HG03060 (cell line): ENCODE results near the gene ARHGEF1.

ENCODE experiments used
- ATAC-seq: cut with Tn5 transposase; IDR thresholded peaks from one replicate; pipeline ENCODE4 v1.9.1; 2021; ENCODE audit warnings: low read depth, moderate number of reproducible peaks; ENCODE audit not compliant: unreplicated experiment

Gene ARHGEF1, protein sequence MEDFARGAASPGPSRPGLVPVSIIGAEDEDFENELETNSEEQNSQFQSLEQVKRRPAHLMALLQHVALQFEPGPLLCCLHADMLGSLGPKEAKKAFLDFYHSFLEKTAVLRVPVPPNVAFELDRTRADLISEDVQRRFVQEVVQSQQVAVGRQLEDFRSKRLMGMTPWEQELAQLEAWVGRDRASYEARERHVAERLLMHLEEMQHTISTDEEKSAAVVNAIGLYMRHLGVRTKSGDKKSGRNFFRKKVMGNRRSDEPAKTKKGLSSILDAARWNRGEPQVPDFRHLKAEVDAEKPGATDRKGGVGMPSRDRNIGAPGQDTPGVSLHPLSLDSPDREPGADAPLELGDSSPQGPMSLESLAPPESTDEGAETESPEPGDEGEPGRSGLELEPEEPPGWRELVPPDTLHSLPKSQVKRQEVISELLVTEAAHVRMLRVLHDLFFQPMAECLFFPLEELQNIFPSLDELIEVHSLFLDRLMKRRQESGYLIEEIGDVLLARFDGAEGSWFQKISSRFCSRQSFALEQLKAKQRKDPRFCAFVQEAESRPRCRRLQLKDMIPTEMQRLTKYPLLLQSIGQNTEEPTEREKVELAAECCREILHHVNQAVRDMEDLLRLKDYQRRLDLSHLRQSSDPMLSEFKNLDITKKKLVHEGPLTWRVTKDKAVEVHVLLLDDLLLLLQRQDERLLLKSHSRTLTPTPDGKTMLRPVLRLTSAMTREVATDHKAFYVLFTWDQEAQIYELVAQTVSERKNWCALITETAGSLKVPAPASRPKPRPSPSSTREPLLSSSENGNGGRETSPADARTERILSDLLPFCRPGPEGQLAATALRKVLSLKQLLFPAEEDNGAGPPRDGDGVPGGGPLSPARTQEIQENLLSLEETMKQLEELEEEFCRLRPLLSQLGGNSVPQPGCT

DNA sequence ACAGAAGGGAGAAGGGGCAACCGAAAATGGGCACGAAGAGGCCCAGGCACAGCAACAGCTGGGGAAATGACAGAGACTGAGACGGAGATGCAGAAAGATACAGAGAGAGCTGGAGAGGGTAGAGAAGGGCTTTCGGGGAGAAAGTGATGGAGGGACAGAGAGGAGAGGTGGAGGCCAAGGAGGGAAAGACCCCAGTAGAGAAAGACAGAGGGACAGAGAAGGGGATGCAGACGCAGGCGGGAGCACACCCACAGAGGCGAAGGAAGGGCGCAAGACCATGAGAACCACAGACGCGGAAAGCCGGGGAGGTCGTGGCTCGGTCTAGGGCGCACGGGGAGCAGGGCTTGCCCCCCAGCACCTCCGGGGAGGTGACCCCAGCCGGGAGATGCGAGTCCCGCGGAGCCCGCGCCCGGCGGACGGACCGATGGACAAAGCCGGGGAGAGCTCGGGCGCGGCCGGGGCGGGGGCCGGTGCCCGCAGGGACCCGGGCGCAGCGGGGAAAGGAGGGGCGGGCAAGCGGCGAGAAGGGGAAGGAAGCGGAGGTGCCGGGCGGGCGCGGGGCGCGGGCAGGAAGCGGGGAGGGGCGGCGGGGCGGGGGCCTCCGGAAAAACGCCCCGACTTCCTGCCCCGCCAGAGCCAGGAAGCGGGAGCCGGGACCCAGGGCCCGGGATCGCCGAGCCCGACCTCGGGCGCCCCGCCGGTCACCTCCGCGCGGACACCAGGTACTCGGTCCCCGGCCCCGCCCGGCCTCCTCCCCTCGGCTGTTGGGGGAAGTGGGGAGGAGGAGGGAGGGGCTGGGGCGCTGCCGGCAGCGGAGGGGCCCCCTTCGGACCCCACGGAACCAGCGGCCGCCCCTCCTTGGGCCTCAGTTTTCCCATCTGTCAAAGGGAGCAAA lies at the start of gene ARHGEF1:
Gene ARHGEF1, plus strand, starts transcription at position 617 of the 895 bp plus-strand sequence. CDS start 4,899 bp downstream, outside the sequence.
- no peak for ATAC-seq

DNA sequence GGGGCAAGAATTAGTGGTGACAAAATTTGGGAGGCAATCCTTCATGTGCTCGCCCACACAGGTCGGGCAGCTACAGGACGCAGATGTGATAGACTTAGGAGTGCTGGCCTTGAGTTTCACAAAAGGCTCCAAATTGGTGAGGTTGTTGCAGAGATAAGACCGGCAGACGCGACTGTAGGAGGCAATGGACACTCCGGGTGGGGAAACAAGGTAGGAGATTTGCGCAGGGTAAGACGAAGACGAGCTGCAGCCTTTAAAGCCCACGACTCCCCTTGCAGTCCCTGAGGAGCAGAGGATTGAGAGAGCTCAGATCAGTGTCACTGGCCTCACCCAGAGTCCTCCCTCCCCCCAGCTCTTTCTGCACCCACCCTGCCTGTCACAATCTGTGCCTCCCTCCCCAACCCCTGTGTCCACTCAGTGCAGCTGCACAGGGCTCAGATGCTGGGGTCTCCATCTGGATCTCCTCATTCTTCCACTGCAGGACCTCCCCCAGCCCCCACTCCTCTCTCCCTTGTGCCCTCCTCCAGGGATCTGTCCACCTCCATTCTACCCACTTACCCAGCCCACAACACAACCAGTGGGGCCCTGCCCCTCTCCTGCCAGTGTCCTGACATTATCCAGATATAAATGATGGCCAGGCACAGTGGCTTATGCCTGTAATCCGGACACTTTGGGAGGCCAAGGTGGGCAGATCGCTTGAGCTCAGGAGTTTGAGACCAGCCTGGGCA lies 44.8 kb upstream of the ARHGEF1 start:
- no peak for ATAC-seq

DNA sequence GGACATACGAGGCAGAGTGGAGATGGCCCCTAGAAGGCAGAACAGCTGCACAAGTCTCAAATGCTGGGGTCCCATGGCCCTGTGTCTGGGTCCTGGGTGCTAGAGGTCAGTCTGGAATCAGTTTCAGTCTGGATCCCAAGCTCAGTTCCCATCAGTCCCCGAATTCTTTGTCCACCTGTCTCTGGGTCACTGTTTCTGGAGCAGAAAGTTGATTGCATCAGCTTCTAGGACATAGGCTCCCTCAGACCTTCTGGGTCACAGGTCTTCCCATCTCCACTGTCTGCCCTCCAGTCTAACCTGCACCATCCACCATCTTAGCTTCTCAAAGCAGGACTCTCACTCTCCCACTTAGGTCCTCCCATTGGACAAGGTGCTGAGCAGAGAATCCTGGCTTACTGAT lies 43.8 kb upstream of the ARHGEF1 start:
- ATAC-seq, result no peak

DNA sequence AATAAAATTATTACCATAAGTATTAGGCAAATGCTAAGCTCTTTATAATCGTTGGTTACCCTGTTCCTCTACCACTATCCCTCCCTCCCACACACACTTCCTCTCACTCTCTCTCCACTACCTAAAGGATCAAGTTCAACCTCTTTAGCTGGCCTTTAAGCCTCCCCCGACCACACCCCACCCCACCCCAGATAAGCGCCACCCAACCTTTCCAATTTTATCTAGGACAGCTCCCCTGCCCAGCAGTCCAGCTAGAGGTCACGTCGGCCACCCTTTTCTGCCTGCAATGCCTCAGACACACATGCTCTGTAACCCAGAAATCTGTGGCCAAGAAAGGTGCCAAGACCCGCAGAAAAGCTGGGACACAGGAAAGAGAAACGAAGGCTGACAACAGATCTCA lies 39.6 kb upstream of the ARHGEF1 start:
- ATAC-seq, result no peak

DNA sequence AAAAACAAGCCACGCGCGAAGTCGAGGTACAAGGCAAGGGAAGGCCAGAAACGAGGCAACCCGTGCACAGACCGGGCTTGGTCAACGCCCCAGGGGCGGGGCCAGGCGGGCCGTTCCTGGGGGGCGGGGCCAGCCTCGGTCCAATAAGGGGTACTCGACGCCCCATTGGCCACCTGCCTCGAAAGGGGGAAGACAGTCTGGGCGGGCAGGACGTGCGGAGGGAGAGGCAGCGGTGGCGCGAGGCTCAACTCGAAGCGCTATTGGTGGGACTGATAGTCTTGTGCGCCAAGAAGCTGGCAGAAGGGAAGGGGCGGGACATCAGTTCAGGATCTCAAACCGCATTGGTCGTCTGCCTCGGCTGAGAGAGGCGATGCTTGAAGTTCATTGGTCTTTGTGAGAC lies 38.4 kb upstream of the ARHGEF1 start, which contains the start of gene LYPD4:
Gene LYPD4, minus strand, starts transcription at position 83 of the 400 bp plus-strand sequence. CDS start 5,398 bp downstream, outside the sequence.
- ATAC-seq, result no peak

DNA sequence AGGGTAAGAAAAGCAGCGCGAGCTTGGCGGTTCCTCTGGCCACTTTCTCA lies 38.2 kb upstream of the ARHGEF1 start, which contains the start of gene DMRTC2:
Gene DMRTC2, plus strand, starts transcription at position 42 of the 50 bp plus-strand sequence. CDS start 2,387 bp downstream, outside the sequence.
- no peak for ATAC-seq

DNA sequence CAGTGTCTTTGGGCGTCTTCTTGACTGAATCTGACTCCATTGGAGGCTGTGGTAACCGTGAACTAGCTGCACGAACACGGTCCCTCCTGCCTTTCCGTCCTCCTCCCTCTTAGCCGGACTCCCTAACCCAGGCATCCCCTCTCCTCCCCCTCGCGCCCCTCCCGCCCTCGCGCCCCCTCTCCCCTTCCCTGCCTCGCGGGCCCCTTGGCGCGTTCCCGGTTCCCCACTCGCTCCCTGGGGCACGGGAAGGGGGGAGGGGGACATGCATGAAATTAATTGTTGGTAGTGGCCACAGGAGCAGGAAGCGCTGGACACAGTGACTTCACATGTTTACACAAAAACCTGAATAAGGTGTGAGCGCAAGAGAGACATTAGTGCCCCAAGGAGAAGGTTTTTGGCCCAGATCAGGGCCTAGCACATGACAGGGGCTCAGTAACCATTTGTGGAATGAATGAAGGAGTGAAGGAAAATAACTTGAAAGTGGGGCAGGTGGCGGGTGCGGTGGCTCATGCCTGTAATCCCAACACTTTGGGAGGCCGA lies 37.9 kb upstream of the ARHGEF1 start:
- no peak for ATAC-seq

DNA sequence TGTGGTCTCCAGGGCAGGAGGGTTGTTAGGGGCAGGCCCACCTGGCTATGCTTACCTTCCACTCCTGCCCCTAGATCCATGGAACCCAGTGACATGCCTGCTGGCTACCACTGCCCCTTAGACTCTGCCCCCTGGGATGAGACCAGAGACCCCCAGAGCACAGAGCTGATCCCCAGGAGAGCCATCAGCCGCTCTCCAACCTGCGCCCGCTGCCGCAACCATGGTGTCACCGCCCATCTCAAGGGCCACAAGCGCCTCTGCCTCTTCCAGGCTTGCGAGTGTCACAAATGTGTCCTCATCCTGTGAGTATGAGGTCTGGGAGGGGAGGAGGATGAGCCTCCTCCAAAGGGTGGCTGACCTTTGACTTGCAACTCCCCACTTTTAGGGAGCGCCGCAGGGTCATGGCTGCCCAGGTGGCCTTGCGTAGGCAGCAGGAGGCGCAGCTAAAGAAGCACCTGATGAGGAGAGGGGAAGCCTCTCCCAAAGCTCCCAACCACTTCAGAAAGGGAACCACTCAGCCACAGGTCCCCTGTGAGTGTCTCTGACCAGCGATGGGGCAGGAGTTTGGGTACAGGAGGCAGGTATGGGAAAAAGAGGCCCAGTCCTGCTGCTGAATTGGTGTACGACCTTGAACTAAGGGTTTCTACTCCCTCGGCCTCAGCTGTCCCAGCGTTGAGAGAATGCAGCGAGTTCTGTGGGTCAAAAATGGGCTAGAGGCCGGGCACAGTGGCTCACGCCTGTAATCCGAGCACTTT lies 35.5 kb upstream of the ARHGEF1 start:
- no peak for ATAC-seq

DNA sequence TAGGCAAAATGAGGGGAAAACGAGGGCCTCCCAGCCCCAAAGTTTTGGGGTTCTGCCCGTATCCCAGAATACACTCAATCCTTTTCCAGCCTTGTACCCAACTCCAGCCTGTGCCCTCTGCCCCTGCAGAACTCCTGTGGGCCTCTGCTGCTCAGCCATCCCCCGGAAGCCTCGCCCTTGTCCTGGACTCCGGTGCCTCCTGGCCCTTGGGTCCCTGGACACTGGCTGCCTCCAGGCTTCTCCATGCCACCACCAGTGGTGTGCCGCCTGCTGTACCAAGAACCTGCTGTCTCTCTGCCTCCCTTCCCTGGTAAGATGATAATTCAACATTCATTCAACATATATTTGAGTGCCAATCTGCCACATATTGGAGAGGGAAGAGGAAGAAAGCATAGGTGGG lies 34.3 kb upstream of the ARHGEF1 start:
- ATAC-seq, result no peak

DNA sequence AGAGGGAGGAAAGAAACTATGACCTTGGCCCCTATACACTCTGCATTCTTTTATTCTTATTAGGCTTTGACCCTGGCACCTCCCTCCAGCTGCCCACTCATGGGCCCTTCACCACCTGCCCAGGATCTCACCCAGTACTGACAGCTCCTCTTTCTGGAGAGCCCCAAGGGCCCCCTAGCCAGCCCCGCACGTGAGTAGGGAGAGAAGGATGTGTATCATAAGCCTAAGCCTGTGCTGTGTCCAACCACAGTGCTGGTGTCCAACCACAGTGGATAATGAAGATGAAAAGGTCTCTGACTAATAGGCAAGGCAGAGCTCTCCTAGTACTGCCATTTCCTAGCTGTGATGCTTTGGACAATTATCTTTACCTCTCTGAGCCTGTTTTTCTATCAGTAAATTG lies 33.9 kb upstream of the ARHGEF1 start:
- ATAC-seq, result no peak

DNA sequence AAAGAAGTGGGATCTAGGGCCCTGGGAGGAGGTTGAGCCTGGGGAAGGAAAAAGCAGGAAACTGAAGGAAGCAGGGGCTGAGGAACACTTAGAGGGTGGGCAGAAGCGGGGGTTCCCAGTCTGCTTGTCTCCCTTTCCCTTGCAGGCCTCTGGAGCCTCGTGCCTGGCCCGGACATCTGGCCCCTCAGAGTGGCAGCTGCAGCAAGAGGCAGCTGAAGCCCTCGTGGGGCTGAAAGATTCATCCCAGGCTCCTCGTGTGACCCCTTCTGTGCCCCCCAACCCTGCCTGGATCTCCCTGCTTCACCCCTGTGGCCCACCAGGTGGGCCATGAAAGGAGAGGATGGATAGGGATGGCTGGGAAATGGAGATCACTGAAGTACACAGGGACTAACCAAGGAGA lies 32.6 kb upstream of the ARHGEF1 start:
- ATAC-seq, result no peak

DNA sequence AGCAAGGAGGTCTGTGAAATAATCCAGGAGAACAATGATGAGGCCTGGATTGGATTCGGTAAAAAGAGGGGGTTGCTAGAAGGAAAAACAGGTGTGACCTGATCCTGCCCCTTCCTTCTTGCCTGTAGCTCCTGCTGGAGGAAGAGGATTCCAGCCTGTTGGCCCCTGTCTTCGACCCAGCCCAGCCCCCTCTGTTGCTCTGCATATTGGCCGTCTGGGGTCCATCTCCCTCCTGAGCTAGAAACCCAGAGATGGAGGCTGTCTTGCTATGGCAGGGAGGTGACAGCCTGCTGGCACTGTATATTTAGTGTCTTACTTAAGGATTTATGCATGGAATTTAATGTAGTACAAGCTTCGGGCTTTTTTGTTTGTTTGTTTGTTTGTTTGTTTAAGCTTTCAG lies 31.5 kb upstream of the ARHGEF1 start:
- ATAC-seq, result no peak

DNA sequence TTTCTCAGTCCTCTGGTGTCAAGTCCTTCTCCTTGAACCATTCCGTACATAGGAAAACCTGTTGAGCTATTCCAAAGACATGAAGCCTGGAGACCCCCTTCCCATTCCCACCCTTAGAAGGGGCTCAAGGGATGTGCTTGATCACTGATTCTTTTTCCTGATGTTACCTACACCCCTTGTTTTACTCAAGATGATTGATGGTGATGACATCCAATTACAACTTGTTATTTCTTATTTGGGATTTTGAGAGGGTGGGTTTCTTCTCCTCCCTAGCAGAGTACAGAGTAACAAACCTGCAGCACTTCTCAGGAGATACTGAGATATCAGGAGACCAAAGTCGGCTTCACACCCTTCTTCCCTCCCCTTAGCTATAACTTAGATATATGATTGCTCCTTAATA lies 29.6 kb upstream of the ARHGEF1 start:
- no peak for ATAC-seq

DNA sequence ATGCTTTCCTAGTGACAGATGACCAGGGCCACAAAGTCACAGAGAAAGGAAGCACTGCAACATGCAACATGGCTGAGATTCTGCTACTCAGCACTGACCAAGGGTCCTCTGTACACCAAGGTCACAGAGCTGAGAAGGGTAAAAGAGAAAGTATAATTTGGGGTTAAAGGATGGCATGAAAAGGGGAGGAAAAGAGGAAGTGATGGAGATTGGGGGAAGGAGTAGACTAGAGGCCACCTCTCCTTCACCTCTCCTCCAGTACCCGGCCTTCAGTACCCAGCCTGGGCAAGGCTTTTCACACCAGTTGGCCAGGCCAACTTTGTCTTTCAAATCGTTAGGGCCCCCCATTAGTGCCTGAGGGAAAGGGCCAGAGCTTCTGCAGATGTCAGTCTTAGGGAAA lies 29.2 kb upstream of the ARHGEF1 start:
- no peak for ATAC-seq

DNA sequence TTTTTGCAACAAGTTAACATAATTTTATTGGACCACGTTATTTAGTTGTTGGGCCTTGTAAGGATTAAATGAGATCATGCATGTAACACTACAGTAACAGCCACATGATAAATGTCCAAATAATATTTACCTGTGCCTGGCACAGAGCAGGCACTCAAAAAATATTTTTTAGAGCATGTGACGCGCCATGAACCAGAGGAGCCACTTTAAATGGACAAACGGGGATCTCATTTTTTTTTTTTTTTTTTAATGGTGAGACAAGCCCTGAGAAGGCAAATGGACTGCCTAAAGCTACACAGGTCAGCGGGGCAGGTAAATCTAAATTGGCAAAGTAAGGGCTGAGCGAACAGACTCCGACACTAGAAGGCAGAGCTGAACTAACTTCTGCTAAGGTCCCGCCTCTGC lies 23.8 kb upstream of the ARHGEF1 start:
- peak; percentile 9 for ATAC-seq

DNA sequence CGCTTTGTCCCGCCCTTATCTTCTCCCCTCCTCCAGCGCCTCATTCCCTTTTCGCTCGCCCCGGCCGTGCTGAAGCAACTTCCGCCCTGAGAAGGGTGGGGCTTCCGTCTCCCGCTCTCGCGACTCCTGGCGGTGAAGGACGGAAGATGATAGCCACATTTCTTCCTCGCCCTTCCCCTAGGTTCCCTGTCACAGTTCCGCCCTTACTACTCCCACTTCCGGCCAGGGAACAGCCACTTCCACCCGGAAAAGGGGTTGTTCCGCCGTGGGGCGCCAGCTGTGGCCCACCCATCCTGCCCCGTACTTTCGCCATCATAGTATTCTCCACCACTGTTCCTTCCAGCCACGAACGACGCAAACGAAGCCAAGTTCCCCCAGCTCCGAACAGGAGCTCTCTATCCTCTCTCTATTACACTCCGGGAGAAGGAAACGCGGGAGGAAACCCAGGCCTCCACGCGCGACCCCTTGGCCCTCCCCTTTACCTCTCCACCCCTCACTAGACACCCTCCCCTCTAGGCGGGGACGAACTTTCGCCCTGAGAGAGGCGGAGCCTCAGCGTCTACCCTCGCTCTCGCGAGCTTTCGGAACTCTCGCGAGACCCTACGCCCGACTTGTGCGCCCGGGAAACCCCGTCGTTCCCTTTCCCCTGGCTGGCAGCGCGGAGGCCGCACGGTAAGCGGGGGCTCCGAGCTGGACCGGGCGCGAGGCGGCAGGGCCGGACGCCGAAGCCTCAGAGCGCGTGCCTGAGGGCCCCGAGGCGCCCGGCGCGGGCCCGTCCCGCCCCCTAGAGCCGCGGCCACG lies 23.2 kb upstream of the ARHGEF1 start, which contains the start of gene RPS19:
Gene RPS19, plus strand, starts transcription at position 638 of the 801 bp plus-strand sequence. CDS start 520 bp downstream, outside the sequence.
- peak; percentile 74 for ATAC-seq

DNA sequence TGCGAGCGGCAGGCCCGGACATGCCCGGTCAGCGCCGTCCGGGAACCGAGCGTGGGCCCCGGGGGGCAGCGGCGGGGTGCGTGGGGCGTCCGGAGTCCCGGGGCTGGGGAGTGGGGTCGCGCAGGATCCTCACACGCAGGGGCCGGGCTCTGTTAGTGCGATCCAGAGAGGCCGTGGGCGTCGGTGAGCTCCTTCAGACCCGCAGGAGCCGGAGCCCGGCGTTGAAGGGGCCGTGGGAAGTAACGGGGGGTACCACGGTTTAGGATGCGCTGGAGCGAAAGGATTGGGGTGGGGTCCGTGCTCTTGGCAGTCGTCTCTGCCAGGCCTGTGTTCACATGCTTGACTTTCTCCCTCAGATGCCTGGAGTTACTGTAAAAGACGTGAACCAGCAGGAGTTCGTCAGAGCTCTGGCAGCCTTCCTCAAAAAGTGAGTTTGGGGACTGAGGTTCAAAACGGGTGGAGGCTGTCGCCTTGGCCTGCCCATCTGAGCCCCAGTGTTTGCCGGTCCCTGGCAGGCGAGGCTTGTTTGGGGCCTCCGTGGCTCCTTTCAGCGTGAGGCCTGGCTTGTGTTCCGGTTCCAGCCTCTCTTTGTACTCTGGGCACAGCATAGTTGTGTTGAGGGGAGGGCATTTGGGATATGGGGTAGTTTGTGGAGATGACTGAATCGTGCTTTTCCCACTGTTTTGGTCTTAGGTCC lies 22.4 kb upstream of the ARHGEF1 start:
- no peak for ATAC-seq
